Mesodermal cell (in vitro differentiated cells): Measurements from ENCODE around the gene IGHMBP2. TPM values are rescaled to one million over a fixed set of nuclear protein-coding genes. Genes with fewer than 3 reads are reported as not detected.
"Not testable (repeated sequence)": the region's sequence is repeated elsewhere in the genome, so short reads cannot be mapped to it uniquely, and the experiment has no call there.

ENCODE experiments used
- H3K27ac ChIP-seq: 2 replicates; pipeline ENCODE4 v1.7.0; 2013; ENCODE audit warnings: mild to moderate bottlenecking, low read depth, low read length, moderate library complexity; ENCODE audit not compliant: severe bottlenecking
- H3K36me3 ChIP-seq: 2 replicates; pipeline ENCODE4 v1.7.1; 2013; ENCODE audit warnings: mild to moderate bottlenecking, low read length, moderate library complexity; ENCODE audit not compliant: control insufficient read depth, insufficient read depth
- H3K4me1 ChIP-seq: one replicate; pipeline ENCODE4 v1.7.1; 2013; ENCODE audit warnings: mild to moderate bottlenecking, low read length; ENCODE audit not compliant: insufficient read depth, control insufficient read depth, poor library complexity, severe bottlenecking
- H3K4me3 ChIP-seq: 2 replicates; pipeline ENCODE4 v1.7.0; 2013; ENCODE audit warnings: low read length, control low read depth, mild to moderate bottlenecking; ENCODE audit not compliant: insufficient read depth, poor library complexity, severe bottlenecking; ENCODE audit errors: extremely low read depth
- H3K9me3 ChIP-seq: 2 replicates; pipeline ENCODE4 v1.7.1; 2013; ENCODE audit warnings: mild to moderate bottlenecking, low read length, moderate library complexity; ENCODE audit not compliant: control insufficient read depth
- WGBS, 2 experiments: methylation state at CpG; one replicate each; pipeline ENCODE4 v1.1.5; 2013; ENCODE audit warnings: missing lambda C conversion rate in 2 of 2; ENCODE audit not compliant: insufficient coverage in 2 of 2; 5-methylcytosine and 5-hydroxymethylcytosine counted together
- polyA plus RNA-seq, 2 experiments: library from polyadenylated mRNA; stranded (reverse); fragments of 50-300 nt; gene quantifications; one replicate each; pipeline ENCODE4 v1.2.3, GENCODE V29; 2013

The IGHMBP2 gene
- polyA plus RNA-seq (2013, experiment 1 of 2): 11.0 TPM
- polyA plus RNA-seq (2013, experiment 2 of 2): 8.9 TPM

DNA sequence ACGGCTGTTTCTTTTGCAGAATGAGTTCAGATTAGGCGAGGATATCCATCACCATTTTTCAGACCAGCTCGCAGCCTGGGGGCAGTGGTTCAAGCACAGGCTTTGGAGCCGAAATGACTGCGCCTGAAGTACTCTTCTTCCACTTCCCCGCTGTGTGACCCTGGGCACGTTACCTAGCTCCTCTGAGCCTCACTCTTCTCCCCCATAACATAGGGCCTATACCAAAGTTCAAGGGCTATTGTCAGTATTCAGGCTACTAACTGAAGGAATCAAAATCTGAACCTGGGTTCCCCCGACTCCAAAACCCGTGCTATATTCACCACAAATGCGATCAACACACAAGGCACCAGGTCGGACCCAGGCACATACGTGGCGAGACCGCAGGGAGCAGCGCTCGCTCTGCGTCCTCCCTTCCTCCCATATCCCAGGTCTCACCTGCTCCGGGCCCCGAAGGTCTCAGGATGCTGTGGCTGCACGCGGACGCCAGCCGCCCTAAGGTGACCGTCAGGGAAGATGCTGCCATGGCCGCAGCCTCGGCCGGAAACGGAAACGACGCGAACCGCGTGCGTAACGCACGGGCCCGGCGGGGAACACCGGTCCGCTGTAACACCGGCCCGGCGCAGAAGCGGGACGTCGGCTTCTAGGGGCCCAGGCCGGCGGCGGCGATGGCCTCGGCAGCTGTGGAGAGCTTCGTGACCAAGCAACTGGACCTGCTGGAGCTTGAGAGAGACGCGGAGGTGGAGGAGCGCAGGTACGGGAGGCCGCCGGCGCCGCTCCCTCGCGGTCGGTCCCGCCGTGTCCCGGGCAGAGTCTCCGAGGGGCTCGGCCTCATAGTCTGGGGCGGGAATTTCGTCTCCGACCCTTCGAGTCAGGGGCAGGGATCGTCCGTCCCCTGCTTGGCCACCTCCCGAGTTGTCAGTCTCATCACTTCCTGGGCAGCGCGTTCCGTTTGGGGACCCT lies at the start of gene IGHMBP2, which contains the start of gene MRPL21:
Gene IGHMBP2, plus strand, starts transcription at position 604 of the 960 bp plus-strand sequence. Its CDS starts 62 bp downstream, at position 666.
Gene MRPL21, minus strand, starts transcription at position 545 of the 960 bp plus-strand sequence. Its CDS starts 22 bp downstream, at position 523.
- peak within 1 kb of the TSS; percentile 99 for H3K4me3 ChIP-seq
- WGBS, 2 experiments: 1 to 2% methylated on average over 70 to 75 of the region's 78 CpGs
- H3K4me1 ChIP-seq: peaks cover 6% of the 10 kb centered on the region
- peaks cover 48% of the 10 kb centered on the region for H3K36me3 ChIP-seq
- H3K27ac ChIP-seq: peak within 1 kb of the TSS; percentile 62
- no peaks in the 10 kb centered on the region for H3K9me3 ChIP-seq

DNA sequence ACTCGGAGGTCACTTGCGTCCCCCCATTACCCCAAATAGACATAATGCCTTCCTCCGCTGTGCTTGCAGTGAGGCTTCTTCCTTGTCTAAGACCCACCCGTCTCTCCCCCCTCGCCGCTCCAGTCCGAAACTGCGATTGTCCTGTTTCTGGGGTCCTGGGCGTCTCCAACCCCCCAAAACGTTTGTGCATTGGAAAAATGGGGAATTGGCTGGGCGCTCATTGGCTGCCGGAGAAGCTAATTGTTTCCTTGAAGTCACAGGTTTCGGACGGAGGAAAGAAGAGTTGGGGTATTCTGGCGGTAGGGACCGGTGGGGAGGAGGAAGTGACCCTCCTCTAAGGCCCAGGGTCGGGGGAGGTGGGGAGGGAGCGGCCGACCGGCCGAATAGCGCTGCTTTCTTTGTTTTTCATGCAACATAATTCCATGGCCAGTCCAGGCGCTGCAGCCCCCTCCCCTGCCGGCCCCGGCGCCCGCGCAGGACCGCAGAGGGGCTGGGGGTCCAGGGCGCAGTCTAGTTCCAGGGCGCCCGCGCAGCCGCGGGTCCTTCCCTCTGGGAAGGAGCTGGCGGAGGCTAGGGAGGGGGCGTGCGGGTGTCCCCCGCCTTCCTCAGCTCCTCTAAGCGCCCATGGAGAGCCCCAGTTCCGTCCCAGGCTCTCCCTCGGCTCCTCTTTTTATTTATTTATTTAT lies 49.3 kb upstream of the IGHMBP2 start:
- H3K4me3 ChIP-seq: peak overlapping the region; percentile 35
- no peaks in the 10 kb centered on the region for H3K36me3 ChIP-seq
- H3K9me3 ChIP-seq: no peaks in the 10 kb centered on the region
- H3K27ac ChIP-seq: no peak overlapping the region
- whole genome bisulfite sequencing, 2 experiments: 27 to 34% methylated on average over 27 to 33 of the region's 42 CpGs
- H3K4me1 ChIP-seq: peaks cover 6% of the 10 kb centered on the region

- 6 to 8% methylated on average over 53 of the region's 62 CpGs for WGBS, 2 experiments
- H3K36me3 ChIP-seq: no peaks in the 10 kb centered on the region
- peak overlapping the region; percentile 35 for H3K4me3 ChIP-seq
- peaks cover 6% of the 10 kb centered on the region for H3K4me1 ChIP-seq
- no peak overlapping the region for H3K27ac ChIP-seq
- H3K9me3 ChIP-seq: no peaks in the 10 kb centered on the region
These were observed 48.3 kb upstream of the IGHMBP2 start for GRCh38 chr11:68855205-68855981.

- H3K9me3 ChIP-seq, H3K4me3 ChIP-seq, H3K27ac ChIP-seq, H3K36me3 ChIP-seq, H3K4me1 ChIP-seq: not testable (repeated sequence)
- 88 to 90% methylated on average over 15 of the region's 21 CpGs for WGBS, 2 experiments
These were observed 47.2 kb upstream of the IGHMBP2 start for GRCh38 chr11:68856425-68857030.

GRCh38 chr11:68857037-68857586 lies 46.6 kb upstream of the IGHMBP2 start:
- no peak overlapping the region for H3K27ac ChIP-seq
- H3K36me3 ChIP-seq: no peaks in the 10 kb centered on the region
- no peak overlapping the region for H3K4me3 ChIP-seq
- peaks cover 6% of the 10 kb centered on the region for H3K4me1 ChIP-seq
- no peaks in the 10 kb centered on the region for H3K9me3 ChIP-seq
- WGBS, 2 experiments: 77 to 79% methylated on average over 3 to 4 of the region's 8 CpGs

- Histone ChIP-seq H3K4me1 (peaks cover 6% of the 10 kb centered on the region), H3K27ac (no peak overlapping the region), H3K36me3 (no peaks in the 10 kb centered on the region), H3K4me3 (no peak overlapping the region), H3K9me3 (no peaks in the 10 kb centered on the region)
- WGBS, 2 experiments: 78 to 80% methylated on average over 2 to 5 of the region's 8 CpGs
These were observed 44.6 kb upstream of the IGHMBP2 start for GRCh38 chr11:68859123-68859522.

DNA sequence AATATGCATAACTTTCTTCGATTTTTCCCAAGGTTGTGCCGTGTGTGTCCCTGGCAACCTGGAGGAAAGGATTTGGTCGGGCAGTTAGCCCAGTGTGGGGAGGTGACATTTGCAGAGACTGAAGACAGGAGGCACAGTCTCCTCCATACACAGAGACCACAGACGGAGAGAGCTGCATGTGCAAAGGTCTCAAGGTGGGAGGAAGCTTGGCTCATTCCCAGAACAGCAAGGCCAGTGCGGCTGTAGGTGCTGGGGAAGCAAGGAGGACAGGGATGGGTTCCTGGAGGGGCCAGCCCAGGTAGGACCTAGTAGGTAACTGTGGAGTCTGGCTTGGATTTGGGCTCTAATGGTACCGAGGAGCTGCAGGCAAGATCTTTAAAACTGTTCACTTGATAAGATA lies 41.3 kb upstream of the IGHMBP2 start:
- Histone ChIP-seq H3K36me3 (no peaks in the 10 kb centered on the region), H3K9me3 (no peaks in the 10 kb centered on the region), H3K27ac (no peak overlapping the region), H3K4me1 (no peaks in the 10 kb centered on the region), H3K4me3 (no peak overlapping the region)
- 73 to 88% methylated on average over 4 to 5 of the region's 6 CpGs for WGBS, 2 experiments

GRCh38 chr11:68863553-68864265 lies 40.0 kb upstream of the IGHMBP2 start:
- Histone ChIP-seq H3K9me3 (no peaks in the 10 kb centered on the region), H3K4me3 (no peak overlapping the region), H3K4me1 (no peaks in the 10 kb centered on the region), H3K36me3 (no peaks in the 10 kb centered on the region), H3K27ac (no peak overlapping the region)
- WGBS, 2 experiments: 90 to 100% methylated on average over 2 of the region's 3 CpGs

DNA sequence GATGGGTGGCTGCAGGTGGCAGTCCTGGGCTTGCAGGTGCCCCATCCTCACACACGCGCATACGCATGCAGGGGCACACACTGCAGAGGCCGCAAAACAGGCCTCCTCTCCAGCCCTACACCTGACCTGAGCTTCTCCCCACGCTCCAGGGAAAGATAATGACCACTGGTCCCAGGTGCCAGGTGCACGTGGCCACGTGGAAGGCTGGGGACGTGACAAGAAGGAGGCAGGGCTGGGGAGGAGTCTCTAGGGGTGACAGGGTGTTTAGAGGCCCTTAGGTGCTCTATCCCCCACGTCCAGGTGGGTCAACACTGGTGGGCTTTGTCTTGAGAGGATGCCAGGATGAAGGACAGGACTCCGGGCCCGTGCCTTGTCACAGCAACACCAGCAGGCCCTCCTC lies 38.5 kb upstream of the IGHMBP2 start:
- no peaks in the 10 kb centered on the region for H3K9me3 ChIP-seq
- no peaks in the 10 kb centered on the region for H3K36me3 ChIP-seq
- no peak overlapping the region for H3K27ac ChIP-seq
- no peaks in the 10 kb centered on the region for H3K4me1 ChIP-seq
- WGBS, 2 experiments: 80 to 87% methylated on average over 1 to 7 of the region's 11 CpGs
- no peak overlapping the region for H3K4me3 ChIP-seq
